Measurements from ENCODE around the gene ZFP37.

DNA sequence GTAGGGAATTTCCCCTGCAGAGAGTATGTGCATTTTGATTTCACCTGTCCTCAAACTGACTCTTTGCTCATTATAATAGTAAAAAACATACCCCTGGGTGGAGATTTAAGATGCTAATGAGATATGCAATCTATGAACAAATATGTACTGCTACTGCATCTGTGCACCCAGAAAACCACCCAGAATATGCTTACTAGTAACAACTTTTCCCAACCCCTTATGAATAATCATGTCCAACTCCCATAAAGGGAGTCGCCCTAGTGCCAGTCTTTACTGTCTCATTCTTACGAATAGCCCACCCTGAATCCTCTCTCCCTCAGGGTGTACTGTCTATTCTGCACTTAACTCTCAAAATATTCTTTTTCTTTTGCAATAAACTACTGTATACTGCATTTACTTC is 39.0 kb upstream of the ZFP37 start:
- TF ChIP-seq, protein P1, sequence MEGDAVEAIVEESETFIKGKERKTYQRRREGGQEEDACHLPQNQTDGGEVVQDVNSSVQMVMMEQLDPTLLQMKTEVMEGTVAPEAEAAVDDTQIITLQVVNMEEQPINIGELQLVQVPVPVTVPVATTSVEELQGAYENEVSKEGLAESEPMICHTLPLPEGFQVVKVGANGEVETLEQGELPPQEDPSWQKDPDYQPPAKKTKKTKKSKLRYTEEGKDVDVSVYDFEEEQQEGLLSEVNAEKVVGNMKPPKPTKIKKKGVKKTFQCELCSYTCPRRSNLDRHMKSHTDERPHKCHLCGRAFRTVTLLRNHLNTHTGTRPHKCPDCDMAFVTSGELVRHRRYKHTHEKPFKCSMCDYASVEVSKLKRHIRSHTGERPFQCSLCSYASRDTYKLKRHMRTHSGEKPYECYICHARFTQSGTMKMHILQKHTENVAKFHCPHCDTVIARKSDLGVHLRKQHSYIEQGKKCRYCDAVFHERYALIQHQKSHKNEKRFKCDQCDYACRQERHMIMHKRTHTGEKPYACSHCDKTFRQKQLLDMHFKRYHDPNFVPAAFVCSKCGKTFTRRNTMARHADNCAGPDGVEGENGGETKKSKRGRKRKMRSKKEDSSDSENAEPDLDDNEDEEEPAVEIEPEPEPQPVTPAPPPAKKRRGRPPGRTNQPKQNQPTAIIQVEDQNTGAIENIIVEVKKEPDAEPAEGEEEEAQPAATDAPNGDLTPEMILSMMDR (IDR thresholded peaks at IDR 0.05), result no peak
- TF ChIP-seq POLR2A (IDR thresholded peaks at IDR 0.05), result no peak

Measured in ovary (tissue), 3 donors.